HUES64 (cell line): ENCODE results near the gene ARIH2.

Source experiments
- H3K27ac ChIP-seq: 2 replicates; pipeline ENCODE4 v1.7.0; 2013; ENCODE audit warnings: low read depth, low read length, inconsistent platforms
- H3K27me3 ChIP-seq: 2 replicates; pipeline ENCODE4 v1.6.1; 2013; ENCODE audit warnings: mild to moderate bottlenecking, low read length; ENCODE audit not compliant: insufficient read depth
- H3K36me3 ChIP-seq: 2 replicates; pipeline ENCODE4 v1.6.1; 2013; ENCODE audit warnings: mild to moderate bottlenecking, low read length; ENCODE audit not compliant: insufficient read depth
- H3K4me1 ChIP-seq: 2 replicates; pipeline ENCODE4 v1.6.1; 2013; ENCODE audit warnings: mild to moderate bottlenecking, low read length, moderate library complexity; ENCODE audit not compliant: insufficient read depth
- H3K4me3 ChIP-seq: 2 replicates; pipeline ENCODE4 v1.5.1; 2013; ENCODE audit warnings: mild to moderate bottlenecking, low read length, moderate library complexity
- H3K9ac ChIP-seq: 2 replicates; pipeline ENCODE4 v1.6.1; 2013; ENCODE audit warnings: mild to moderate bottlenecking, low read depth, low read length
- H3K9me3 ChIP-seq: 2 replicates; pipeline ENCODE4 v1.6.1; 2013; ENCODE audit warnings: low read depth, low read length; ENCODE audit not compliant: insufficient read depth
- WGBS: fragments of 150-250, 120-280 bp; methylation state at CpG from one replicate; pipeline ENCODE4 v1.1.7; 2013; ENCODE audit warnings: missing lambda C conversion rate; 5-methylcytosine and 5-hydroxymethylcytosine counted together

Gene ARIH2

DNA sequence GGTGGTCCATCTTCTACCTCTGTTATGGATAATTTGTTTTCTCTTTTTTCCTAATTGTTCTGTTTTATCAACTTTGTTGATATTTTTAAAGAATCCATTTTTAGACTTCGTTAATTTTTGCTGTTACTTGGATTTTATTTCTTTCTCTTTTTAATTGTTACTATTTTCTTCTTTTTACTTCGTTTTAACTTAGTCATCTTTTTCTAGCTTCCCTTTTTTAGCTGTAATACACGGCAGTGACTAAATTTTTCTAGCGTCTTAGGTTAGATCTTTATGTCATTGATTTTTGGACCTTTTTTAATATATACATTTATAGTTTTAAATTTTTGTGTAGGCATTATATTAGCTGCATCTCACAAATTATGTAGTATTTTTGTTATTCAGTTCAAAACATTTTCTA, 33.1 kb downstream of the ARIH2 start:
- H3K4me3 ChIP-seq, result no peak overlapping the region
- WGBS, result no CpG with 5 or more reads among the region's 4 CpGs
- H3K27me3 ChIP-seq, result no peaks in the 10 kb centered on the region
- no peak overlapping the region for H3K9ac ChIP-seq
- H3K27ac ChIP-seq, result no peak overlapping the region
- H3K36me3 ChIP-seq, result peaks cover 19% of the 10 kb centered on the region; the same call in 1 of the 2 replicates
- H3K4me1 ChIP-seq, result peaks cover 8% of the 10 kb centered on the region
- no peaks in the 10 kb centered on the region for H3K9me3 ChIP-seq

DNA sequence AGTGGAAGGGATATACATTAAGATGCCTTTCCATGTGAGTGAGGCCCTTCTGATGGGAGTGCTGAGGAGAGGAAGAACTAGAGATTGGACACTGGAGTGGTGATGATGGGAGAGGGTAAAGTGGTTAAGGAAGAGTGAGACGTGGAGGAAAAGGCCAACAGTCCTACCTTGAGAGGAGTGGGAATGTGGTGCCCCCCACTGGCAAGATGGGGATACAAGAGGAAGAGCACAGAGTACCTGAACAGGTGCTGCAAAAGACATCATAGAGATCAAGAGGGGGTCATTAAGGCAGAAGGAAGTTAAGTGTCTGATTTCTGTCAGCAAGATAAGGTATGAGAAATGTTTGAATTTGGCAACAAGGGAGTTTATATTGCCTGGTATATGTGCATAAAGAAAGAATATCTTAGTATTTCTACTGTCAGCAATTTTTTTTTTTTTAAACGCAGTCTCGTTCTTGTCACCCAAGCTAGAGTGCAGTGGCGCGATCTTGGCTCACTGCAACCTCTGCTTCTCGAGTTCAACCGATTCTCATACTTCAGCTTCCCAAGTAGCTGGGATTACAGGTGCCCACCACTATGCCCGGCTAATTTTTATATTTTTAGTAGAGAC, 34.0 kb downstream of the ARIH2 start:
- H3K4me1 ChIP-seq, result peaks cover 8% of the 10 kb centered on the region
- H3K27me3 ChIP-seq, result no peaks in the 10 kb centered on the region
- H3K9ac ChIP-seq, result no peak overlapping the region
- H3K36me3 ChIP-seq, result peaks cover 16% of the 10 kb centered on the region; the same call in 1 of the 2 replicates
- H3K9me3 ChIP-seq, result no peaks in the 10 kb centered on the region
- H3K27ac ChIP-seq, result no peak overlapping the region
- no peak overlapping the region for H3K4me3 ChIP-seq
- WGBS, result 88% methylated on average over 8 of the region's 8 CpGs

DNA sequence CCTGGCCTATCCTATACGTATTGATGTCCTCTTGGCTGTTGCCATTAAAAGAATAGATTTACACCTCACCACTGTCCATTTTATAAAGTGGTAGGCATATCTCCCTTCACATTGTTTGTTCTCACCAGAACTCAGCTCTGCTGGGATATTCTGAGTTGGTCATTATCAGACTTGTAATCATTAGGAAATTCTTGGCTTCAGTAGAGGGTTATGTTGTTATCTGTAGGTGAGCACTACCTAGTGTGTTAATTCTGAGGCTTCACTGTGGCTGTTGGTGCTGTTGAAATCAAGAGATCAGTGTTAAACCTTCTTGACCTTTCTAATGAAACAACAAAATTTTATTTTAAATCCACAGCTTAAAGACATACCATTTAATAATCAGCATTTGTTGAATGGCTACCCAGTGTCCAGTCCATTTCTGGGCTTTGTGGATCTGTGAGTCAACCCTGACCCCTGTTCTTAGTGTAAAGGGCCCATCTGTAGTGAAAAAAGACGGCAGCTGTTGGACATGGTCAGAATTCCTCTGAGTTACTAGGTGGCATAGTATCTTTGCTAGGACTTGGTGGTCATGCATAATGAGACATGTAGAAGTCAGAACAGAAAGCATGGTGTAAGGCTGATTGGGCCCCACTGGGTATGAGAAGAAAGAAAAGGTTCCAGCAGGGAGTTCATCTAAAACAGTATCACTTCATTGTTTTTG, 38.5 kb downstream of the ARIH2 start:
- WGBS, result 92% methylated on average over 2 of the region's 2 CpGs
- H3K36me3 ChIP-seq, result peaks cover 27% of the 10 kb centered on the region; the same call in 1 of the 2 replicates

DNA sequence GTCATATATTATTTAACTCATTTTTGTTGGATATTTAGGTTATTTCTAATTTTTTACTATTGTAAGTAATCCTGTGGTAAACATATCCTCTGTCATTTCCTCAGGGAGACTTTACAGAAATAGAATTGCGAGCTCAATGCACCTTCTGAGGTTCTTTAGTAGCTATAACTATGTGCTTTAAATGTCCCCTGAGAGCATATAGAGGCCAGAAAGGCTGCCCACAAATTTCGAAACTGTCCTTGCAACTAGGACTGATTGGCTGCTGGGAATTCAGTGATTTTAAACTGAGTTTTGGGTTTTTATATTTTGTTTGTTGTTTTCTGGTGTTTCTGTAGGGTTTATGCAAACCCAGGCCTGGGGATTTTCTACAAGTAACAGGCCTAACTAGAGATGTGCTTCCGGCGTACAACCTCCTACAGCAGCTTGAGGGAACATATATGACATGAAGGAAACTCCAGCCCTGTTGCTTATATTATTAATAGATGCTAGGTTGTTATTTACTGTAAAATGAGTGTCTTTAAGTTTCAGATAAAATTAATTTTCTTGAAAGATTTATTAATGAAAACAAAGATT, 42.3 kb downstream of the ARIH2 start:
- Histone ChIP-seq H3K27ac (no peak overlapping the region), H3K27me3 (no peaks in the 10 kb centered on the region), H3K9ac (no peak overlapping the region), H3K4me3 (no peak overlapping the region), H3K36me3 (peaks cover 38% of the 10 kb centered on the region), H3K9me3 (no peaks in the 10 kb centered on the region), H3K4me1 (peaks cover 23% of the 10 kb centered on the region)
- 92% methylated on average over 4 of the region's 4 CpGs for WGBS

More for the DNA sequence above, 38.5 kb downstream of the ARIH2 start:
- Histone ChIP-seq H3K9ac (no peak overlapping the region), H3K27me3 (no peaks in the 10 kb centered on the region), H3K27ac (no peak overlapping the region), H3K4me3 (no peak overlapping the region), H3K9me3 (no peaks in the 10 kb centered on the region), H3K4me1 (0 out of 2 replicates have a peak, but pooled peaks cover 4% of the 10 kb centered on the region)

DNA sequence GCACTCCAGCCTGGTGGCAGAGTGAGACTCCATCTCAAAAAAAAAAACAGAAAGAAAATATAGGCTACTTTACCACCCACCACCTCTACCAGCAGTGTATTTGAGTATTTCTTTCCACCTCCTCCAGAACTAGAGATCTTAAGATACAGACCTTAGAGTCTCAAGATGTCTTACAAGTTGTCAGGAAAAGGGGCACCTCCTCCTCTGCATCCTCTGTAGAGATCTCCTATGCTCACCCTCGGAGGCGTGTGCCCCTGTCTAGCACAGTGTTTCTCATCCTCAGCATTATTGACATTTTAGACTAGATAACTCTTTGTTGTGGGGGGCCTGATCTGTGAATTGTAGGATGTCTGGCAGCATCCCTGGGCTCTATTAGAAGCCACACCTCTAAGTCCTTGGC, 43.7 kb downstream of the ARIH2 start:
- Histone ChIP-seq H3K27ac (no peak overlapping the region), H3K9ac (no peak overlapping the region), H3K9me3 (no peaks in the 10 kb centered on the region), H3K27me3 (no peaks in the 10 kb centered on the region), H3K36me3 (peaks cover 52% of the 10 kb centered on the region), H3K4me1 (peaks cover 23% of the 10 kb centered on the region), H3K4me3 (no peak overlapping the region)
- 100% methylated on average over 2 of the region's 2 CpGs for WGBS

DNA sequence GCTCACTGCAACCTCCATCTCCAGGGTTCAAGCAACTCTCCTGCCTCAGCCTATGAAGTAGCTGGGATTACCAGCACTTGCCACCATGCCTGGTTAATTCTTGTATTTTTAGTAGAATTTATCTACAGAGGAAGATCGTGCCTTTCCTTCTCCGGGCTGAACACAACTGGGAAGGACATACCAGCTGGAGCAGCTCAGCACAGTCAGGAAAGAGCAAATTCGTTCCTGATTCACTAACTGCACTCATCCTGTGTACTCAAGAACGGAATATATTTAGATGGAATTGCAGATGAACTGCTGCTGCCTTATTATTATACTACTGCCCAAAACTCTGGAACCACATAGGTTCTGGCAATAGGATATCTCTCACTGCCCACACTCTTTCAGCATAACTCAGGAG, 44.3 kb downstream of the ARIH2 start:
- peak overlapping the region; percentile 59; the same call in 1 of the 2 replicates for H3K27ac ChIP-seq
- no peak overlapping the region for H3K4me3 ChIP-seq
- peaks cover 23% of the 10 kb centered on the region for H3K4me1 ChIP-seq
- no peaks in the 10 kb centered on the region for H3K9me3 ChIP-seq
- H3K27me3 ChIP-seq, result no peaks in the 10 kb centered on the region
- peaks cover 56% of the 10 kb centered on the region for H3K36me3 ChIP-seq
- WGBS, result 80% methylated on average over 4 of the region's 4 CpGs
- 0 out of 2 replicates have a peak overlapping the region, but pooled peaks have one; percentile 20 for H3K9ac ChIP-seq

DNA sequence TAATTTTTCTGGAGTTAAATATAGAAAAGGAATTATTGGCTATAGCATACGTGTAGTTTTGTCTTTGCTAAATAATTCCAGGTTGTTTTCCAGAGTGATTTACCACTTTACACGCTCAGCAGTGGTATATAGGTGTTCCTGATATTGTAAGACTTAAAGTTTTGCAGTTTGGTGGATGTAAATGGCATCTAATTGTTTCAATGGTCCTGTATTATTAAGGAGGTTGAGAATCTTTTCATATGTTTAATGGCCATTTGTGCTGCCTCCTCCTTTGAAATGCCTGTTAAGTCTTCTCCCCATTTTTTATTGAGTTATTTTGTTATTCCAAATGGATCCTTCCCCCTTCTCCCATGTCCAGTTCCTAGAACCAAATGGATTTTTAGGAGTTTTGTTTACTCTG, 44.9 kb downstream of the ARIH2 start:
- Histone ChIP-seq H3K4me3 (peak overlapping the region; percentile 27; the same call in 1 of the 2 replicates), H3K9me3 (no peaks in the 10 kb centered on the region), H3K27me3 (no peaks in the 10 kb centered on the region), H3K9ac (peak overlapping the region; percentile 20; the same call in 1 of the 2 replicates), H3K27ac (peak overlapping the region; percentile 59; the same call in 1 of the 2 replicates), H3K4me1 (peaks cover 23% of the 10 kb centered on the region), H3K36me3 (peaks cover 58% of the 10 kb centered on the region)
- 55% methylated on average over 2 of the region's 2 CpGs for WGBS

DNA sequence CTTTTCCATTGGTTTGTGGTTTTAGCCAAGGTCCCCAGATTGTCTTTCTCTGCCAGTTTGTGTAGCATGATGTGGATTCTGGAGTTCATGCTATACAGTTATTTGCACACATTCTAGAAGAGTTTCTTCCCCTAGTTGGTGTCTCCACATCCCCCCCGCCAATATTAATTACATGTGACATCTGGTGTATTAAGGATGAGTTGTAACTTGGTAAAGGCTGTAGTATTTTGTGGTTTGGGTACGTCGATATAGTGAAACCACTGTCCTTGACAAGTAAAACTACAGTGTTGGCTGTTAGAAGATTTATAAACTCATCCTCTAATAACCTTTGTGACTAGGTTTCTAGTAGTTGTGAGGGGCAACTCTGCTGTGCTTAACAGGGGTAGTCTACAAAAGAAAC, 47.7 kb downstream of the ARIH2 start:
- peaks cover 21% of the 10 kb centered on the region for H3K4me1 ChIP-seq
- no peaks in the 10 kb centered on the region for H3K9me3 ChIP-seq
- H3K27ac ChIP-seq, result no peak overlapping the region
- whole genome bisulfite sequencing, result 89% methylated on average over 2 of the region's 3 CpGs
- H3K36me3 ChIP-seq, result peaks cover 80% of the 10 kb centered on the region
- no peaks in the 10 kb centered on the region for H3K27me3 ChIP-seq
- no peak overlapping the region for H3K9ac ChIP-seq
- no peak overlapping the region for H3K4me3 ChIP-seq

DNA sequence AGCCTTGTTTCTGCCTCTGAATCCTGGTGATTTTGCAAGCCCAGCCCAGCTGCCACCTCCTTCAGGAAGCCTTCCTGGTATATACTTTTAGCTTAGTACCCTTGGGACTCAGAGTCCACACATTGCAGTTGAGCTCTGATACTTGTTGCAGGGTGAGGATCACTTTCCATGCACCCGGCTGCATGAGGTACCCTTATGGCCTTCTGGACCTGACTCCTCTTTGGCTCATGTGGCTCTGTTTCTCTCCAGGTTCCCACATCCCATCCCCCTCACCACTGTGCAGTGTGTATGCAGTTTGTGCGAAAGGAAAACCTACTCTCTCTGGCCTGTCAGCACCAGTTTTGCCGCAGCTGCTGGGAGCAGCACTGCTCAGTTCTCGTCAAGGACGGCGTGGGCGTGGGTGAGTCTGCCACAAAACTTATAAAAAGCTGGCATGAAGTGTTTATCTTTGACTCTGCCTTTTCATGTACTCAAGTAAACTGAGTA, 48.3 kb downstream of the ARIH2 start:
- Histone ChIP-seq H3K4me1 (peaks cover 19% of the 10 kb centered on the region), H3K4me3 (no peak overlapping the region), H3K9ac (no peak overlapping the region), H3K27ac (no peak overlapping the region), H3K36me3 (peaks cover 80% of the 10 kb centered on the region), H3K9me3 (no peaks in the 10 kb centered on the region), H3K27me3 (no peaks in the 10 kb centered on the region)
- WGBS, result 97% methylated on average over 7 of the region's 7 CpGs

DNA sequence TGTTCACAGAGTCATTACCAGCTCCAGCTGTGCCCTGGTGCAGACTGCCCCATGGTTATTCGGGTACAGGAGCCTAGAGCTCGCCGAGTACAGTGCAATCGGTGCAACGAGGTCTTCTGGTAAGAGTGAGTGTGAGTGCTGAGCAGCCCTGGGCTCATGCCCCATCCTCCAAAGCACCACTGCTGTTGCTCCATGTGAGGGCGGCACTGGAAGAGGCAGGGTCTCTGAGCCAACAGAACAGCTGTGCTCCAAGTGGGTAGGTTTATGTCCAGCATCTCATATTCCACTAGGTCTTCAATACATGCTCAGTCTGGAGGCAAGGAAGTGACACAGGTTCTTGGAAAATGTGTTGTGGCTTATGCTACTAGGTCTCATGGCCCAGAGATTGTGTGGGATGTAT, 51.9 kb downstream of the ARIH2 start:
- Histone ChIP-seq H3K9me3 (no peaks in the 10 kb centered on the region), H3K9ac (no peak overlapping the region)
- WGBS, result 90% methylated on average over 6 of the region's 6 CpGs

More for the DNA sequence above, 51.9 kb downstream of the ARIH2 start:
- no peaks in the 10 kb centered on the region for H3K27me3 ChIP-seq
- H3K36me3 ChIP-seq, result peaks cover 94% of the 10 kb centered on the region
- no peak overlapping the region for H3K27ac ChIP-seq
- no peaks in the 10 kb centered on the region for H3K4me1 ChIP-seq
- no peak overlapping the region for H3K4me3 ChIP-seq
